C4-2B (cell line): ENCODE data around the gene DLGAP4.

ENCODE experiments used
- CTCF ChIP-seq: fragments of 450-650 bp; conservative IDR thresholded peaks from 2 replicates; pipeline ENCODE4 v1.5.1; 2017; ENCODE audit warnings: mild to moderate bottlenecking
- ZFX ChIP-seq: fragments of 450-650 bp; IDR thresholded peaks from 2 replicates; pipeline ENCODE4 v1.6.1; 2017

GRCh38 chr20:36460648-36461599 lies 154.8 kb downstream of the DLGAP4 start:
- TF ChIP-seq CTCF (no peak), ZFX (no peak)
